HG02763 (cell line): ENCODE results near the gene EMSY.

Source experiments
- ATAC-seq: cut with Tn5 transposase; IDR thresholded peaks from one replicate; pipeline ENCODE4 v1.9.1; 2021; ENCODE audit warnings: mild to moderate bottlenecking, moderate library complexity; ENCODE audit not compliant: unreplicated experiment

EMSY gene

DNA sequence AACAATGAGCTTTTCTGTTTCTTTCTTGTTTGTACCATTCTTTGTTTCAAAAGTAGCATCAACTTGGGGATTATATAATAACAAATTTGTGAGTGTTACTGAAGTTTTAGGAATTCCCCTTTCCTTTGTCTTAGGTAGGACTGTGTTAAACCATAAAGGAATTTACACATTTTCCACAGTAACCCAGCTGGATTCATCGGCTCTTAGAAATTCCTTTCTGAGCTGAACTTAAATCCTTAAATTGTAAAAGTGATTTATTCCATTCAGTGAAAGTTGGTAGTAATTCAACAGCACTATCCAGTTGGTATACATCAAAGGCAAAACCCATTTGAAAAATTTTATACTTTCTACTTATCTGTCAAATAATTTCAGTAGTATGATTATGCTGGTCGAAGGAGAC, 11.8 kb downstream of the EMSY start:
- no peak for ATAC-seq

DNA sequence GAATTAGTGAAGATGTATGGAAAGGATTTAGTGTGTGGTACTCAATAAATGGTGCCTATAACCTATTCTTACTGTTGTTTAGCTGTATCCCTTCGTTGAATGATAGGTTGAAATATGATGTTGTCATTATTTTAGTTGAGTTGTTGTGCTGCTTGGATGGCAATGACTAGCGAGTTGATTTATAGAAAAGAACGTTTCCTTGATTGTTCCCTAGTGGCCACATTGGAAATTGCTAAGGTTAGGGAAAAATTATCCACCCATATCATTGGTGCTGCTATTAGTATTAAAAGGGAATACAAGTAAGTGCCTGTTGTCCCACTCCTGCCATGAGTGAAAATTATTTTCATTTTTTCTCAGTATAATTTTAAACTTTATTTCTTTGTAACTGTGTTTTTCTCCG, 14.5 kb downstream of the EMSY start:
- ATAC-seq = no peak

DNA sequence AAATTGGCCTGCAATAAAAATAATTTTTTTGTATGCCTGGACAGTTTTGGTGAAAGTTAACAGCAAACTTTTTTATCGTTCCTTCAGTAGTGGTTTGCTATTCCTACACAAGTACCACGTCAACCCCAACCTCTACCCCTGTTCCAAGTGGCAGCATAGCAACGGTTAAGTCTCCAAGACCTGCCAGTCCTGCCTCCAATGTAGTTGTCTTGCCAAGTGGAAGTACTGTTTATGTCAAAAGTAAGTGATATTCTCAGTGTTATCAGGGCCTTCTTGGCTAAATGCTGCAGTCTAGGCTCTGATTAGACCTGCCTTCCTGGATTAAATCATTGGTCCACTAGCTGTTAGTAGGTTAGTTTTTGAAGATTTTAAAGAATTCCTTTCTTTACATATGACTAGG, 15.0 kb downstream of the EMSY start:
- no peak for ATAC-seq

DNA sequence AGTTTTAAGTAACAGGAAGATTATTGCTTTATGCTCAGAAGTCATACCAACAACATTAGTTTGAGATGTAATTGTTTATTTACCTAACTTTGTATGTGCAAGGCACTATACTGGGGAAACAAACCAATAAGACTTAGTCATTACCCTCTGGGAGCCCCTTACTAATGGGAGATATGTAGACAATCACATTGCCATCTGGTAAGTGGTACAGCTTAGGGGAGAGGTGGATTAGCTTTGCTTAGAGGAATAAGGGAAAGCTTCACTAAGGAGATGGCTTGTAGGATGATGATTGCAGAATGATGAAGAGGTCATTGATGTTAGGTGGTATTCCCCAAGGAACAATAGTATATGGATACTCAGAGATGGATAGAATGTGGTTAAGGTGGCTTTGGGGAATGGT, 17.5 kb downstream of the EMSY start:
- no peak for ATAC-seq

DNA sequence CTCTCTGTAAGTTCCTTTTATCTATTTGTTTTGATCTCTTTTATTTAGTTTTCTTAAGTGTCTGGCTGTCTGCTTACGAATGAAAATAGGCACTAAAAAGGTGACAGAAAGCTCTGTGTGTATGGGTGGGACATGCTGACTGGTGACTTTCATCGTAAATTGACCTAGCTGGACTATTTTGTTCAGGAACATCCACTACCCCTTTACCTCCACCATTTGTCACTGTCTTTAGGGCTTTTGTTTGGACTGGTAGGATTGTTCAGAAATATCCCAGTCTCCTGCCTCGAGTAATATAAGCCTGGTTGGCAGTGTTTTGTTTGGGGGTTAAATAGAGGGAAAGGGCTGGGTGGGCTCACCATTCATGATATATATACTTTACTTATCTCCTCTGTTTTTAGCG, 20.9 kb downstream of the EMSY start:
- ATAC-seq = no peak

DNA sequence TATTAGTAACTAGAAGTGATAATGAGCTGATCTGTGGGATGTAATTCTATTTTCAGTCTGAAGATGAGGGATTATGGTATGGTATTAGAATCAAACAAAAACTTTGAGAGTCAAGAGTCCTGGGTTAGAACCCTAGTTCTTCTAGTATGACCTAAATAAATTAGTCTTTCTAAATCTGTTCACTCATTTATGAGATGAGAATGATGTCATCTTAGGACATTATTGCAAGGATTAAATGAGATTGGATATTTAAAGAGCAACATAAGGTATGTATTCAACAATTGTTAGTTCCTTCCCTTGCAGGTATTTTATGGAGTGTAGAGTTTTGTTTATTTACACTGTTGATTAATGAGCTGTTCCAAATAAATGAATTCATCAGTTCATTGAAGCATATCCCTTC, 21.8 kb downstream of the EMSY start:
- ATAC-seq = no peak

DNA sequence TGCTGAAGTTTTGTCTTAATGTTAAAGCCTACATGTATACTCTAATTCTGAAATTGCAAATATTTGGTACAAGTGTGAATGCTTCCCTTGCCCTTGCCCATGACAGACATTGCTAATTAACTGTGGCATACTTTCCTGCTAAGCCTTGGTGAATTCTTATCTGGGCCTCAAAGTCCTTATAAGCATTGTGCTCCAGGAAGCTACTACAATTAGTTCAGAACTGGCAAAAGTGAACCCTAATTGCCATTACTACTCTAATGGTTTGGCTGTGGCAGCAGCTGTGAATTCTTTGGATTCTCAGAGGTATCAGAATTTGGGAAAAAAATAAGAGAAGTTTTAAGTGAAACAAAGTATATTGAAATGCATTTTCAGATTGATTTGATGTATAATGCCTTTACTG, 24.3 kb downstream of the EMSY start:
- no peak for ATAC-seq

DNA sequence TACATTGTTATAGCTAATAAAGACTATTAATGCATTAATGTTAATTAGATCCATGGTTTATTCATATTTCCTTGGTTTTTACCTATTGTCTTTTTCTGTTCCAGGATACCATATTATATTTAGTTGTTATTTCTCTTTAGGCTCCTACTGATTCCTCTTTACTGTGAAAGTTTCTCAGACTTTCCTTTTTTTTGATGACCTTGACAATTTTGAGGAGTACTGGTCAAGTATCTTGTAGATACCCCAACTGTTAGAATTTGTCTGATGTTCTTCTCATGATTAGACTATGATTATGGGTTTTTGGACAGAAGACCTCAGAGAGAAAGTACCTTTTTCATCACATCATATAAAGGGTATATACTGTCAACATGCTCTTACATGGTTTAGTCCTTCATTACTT, 26.6 kb downstream of the EMSY start:
- ATAC-seq = no peak

DNA sequence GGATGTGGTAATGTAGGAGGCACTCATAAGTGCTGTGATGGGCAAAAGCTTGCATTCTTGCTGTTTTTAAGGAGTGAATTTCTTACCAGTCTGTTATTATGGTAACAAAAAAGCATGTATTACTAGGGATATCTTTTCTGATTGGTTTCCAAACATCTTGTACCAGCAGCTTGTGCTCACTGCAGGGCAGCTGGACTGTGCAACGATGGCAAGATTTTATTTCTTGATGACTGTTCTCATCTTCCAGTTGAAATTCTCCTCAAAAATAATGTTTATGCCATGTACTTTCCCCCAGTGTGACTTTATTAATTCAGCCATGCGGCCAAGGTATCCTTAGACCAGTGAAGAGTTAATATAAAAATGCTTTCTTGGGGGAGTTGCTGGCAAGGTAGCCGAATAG, 35.4 kb downstream of the EMSY start:
- ATAC-seq = no peak

- ATAC-seq = no peak
Observed at GRCh38 chr11:76491644-76492043, 46.8 kb downstream of the EMSY start.

GRCh38 chr11:76493040-76493439, 48.2 kb downstream of the EMSY start:
- no peak for ATAC-seq

GRCh38 chr11:76493626-76494539, 49.1 kb downstream of the EMSY start:
- no peak for ATAC-seq

DNA sequence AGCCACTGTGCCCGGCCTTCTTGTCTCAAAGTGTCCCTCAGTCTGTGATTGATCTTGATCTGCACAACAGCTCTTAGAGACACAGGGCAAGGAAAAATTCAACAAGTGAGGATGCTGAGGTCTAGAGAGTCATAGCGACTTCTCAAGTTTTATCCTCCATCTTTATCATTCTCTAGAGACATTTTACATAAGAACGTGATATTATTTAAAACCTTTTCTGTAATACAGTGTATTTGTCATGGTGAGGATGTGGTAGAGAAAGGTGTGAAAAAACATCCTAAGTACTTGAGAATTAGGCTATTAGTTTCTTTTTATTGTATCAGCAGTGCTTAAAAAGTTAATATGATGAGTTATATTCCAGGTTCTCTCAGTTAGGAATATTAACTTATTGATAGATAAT, 50.2 kb downstream of the EMSY start:
- no peak for ATAC-seq

- no peak for ATAC-seq
Observed at GRCh38 chr11:76496174-76496573, 51.4 kb downstream of the EMSY start.

- no peak for ATAC-seq
Observed at GRCh38 chr11:76501526-76502202, 56.8 kb downstream of the EMSY start.

DNA sequence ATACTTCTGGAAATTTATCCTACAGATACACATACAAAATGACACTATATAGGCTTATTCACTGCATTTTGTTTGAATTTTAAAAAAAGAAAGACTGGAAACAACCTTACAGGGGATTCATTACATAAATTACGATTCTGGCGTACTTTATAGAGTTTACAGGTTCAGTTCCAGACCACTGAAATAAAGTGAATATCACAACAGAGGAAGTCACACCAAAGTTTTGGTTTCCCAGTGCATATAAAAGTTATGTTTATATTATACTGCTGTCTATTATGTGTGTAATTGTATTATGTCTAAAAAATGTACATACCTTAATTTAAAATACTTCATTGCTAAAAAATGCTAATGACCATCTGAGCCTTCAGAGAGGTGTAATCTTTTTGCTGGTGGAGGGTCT, 62.0 kb downstream of the EMSY start:
- no peak for ATAC-seq

DNA sequence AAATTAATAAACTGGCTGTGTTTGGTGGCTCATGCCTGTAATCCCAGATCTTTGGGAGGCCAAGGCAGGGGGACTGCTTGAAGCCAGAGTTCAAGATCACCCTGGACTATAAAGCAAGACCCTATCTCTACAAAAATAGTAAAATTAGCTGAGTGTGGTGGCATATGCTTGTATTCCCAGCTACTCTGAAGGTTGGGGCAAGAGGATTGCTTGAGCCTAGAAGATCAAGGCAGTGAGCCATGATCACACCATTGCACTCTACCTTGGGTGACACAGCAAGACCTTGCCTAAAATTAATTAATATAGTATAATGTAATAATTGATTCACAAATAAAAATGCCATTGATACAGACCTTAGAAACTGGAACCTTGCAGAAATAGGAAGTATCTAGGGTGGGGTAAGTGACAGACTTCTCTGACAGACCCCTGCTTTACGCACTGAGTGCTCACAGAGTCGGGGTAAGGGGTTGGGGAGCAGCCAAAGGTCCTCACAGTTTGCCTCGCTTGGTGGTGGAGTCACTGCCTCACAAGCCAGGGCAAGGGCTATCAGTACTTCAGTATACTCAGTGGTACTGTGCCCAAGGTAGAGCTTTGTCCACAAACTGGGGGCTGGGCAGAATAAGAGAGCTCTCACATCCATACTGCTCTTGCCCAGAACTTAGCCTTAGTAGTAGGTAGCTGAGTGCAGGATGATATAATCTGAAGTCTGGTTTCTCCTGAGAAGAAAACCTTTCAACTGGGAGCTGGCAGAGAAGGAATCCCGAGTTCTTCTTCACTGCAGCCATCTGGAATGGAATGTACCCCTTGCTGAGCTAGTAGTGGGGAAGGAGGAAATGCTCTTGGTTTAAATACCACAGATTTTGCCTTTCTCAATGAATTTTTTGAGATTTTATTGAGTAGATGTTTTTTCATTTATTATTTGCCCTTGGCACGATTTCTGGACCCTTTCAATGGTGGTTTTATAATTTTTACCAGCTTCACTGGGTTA, 65.5 kb downstream of the EMSY start:
- ATAC-seq = no peak

- ATAC-seq = no peak
Observed at GRCh38 chr11:76512851-76513653, 68.2 kb downstream of the EMSY start.

- ATAC-seq = no peak
Observed at GRCh38 chr11:76513654-76514034, 68.8 kb downstream of the EMSY start.

GRCh38 chr11:76515494-76515893, 70.7 kb downstream of the EMSY start:
- no peak for ATAC-seq
